ENCODE results near the gene KLRB1. TPM values are rescaled to one million over a fixed set of nuclear protein-coding genes. Genes with fewer than 3 reads are reported as not detected.

KLRB1 gene
- total RNA-seq, 1 experiment from 2014 or later = not detected

DNA sequence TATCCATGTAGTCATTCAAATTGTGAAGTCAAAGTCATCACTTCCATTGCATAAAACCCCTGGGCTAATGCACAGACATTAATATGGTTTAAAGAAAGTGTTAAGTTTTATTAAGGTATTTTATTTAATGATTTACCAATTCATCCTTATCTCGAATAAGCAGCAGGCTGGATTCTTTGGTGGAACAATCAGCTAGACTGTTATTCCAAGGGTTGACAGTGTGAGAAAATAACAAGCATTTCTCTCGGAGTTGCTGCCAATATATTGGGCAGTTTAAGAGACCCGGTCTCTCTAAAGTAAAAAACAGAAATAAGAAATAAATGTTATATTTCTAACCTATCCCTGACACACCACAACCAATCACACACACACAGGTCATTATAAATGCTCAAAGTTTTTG is 9.4 kb downstream of the KLRB1 start:
- TF ChIP-seq EZH2phosphoT487 (IDR thresholded peaks at IDR 0.05; ENCODE audit: borderline replicate concordance, low read length) = no peak
- TF ChIP-seq, protein P1, sequence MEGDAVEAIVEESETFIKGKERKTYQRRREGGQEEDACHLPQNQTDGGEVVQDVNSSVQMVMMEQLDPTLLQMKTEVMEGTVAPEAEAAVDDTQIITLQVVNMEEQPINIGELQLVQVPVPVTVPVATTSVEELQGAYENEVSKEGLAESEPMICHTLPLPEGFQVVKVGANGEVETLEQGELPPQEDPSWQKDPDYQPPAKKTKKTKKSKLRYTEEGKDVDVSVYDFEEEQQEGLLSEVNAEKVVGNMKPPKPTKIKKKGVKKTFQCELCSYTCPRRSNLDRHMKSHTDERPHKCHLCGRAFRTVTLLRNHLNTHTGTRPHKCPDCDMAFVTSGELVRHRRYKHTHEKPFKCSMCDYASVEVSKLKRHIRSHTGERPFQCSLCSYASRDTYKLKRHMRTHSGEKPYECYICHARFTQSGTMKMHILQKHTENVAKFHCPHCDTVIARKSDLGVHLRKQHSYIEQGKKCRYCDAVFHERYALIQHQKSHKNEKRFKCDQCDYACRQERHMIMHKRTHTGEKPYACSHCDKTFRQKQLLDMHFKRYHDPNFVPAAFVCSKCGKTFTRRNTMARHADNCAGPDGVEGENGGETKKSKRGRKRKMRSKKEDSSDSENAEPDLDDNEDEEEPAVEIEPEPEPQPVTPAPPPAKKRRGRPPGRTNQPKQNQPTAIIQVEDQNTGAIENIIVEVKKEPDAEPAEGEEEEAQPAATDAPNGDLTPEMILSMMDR (conservative IDR thresholded peaks at IDR 0.05; ENCODE audit: low read depth, low read length) = no peak
- no peak for TF ChIP-seq EZH2 (IDR thresholded peaks at IDR 0.05; ENCODE audit: low read length, unreplicated experiment)
- CTCF ChIA-PET = no interaction called here

GRCh38 chr12:9597365-9597764 is 10.4 kb downstream of the KLRB1 start:
- no peaks in the 10 kb centered on the region for H3K27me3 ChIP-seq (ENCODE audit: low read length)
- no peaks in the 10 kb centered on the region for H4K20me1 ChIP-seq (ENCODE audit: low read length)
- TF ChIP-seq EZH2phosphoT487 (IDR thresholded peaks at IDR 0.05; ENCODE audit: borderline replicate concordance, low read length) (no peak), EZH2 (IDR thresholded peaks at IDR 0.05; ENCODE audit: low read length, unreplicated experiment) (no peak)
- TF ChIP-seq, protein P1 (conservative IDR thresholded peaks at IDR 0.05; ENCODE audit: low read depth, low read length) = no peak
- no peaks in the 10 kb centered on the region for H3K9me2 ChIP-seq (replicated peaks; ENCODE audit: low read length)
- DNase-seq (no peak), ATAC-seq (no peak)
- no peaks in the 10 kb centered on the region for H3K9me3 ChIP-seq (ENCODE audit: low read length)
- no peak overlapping the region for H3K27ac ChIP-seq (ENCODE audit: low read length)
- no peaks in the 10 kb centered on the region for H3K79me2 ChIP-seq (ENCODE audit: low read length)
- no peak overlapping the region for H3K4me2 ChIP-seq (ENCODE audit: low read length)
- no peak overlapping the region for H2AFZ ChIP-seq (ENCODE audit: low read length)
- H3K4me3 ChIP-seq (ENCODE audit: low read length) = no peak overlapping the region
- no peaks in the 10 kb centered on the region for H3K4me1 ChIP-seq (ENCODE audit: insufficient read depth, low read length)
- H3K36me3 ChIP-seq (ENCODE audit: low read depth, low read length) = no peaks in the 10 kb centered on the region
- ChIA-PET CTCF (no interaction called here), POLR2A (ENCODE audit: unreplicated experiment) (no interaction called here)
- no peaks in the 10 kb centered on the region for H3F3A ChIP-seq (ENCODE audit: low read length, unreplicated experiment)
- no TSS peak for BruUV-seq (replicated peaks)
- intact Hi-C loops (cut with micrococcal nuclease) = no loop called here
- no peak overlapping the region for H3K9ac ChIP-seq (ENCODE audit: low read length)

More for the DNA sequence above, 9.4 kb downstream of the KLRB1 start:
- no TSS peak for BruUV-seq (replicated peaks)
- Histone ChIP-seq H3F3A (ENCODE audit: low read length, unreplicated experiment) (no peaks in the 10 kb centered on the region), H3K9me3 (ENCODE audit: low read length) (no peaks in the 10 kb centered on the region), H3K4me2 (ENCODE audit: low read length) (no peak overlapping the region), H3K27ac (ENCODE audit: low read length) (no peak overlapping the region), H3K36me3 (ENCODE audit: low read depth, low read length) (no peaks in the 10 kb centered on the region), H3K4me3 (ENCODE audit: low read length) (no peak overlapping the region), H4K20me1 (ENCODE audit: low read length) (no peaks in the 10 kb centered on the region), H3K27me3 (ENCODE audit: low read length) (no peaks in the 10 kb centered on the region), H2AFZ (ENCODE audit: low read length) (no peak overlapping the region), H3K9ac (ENCODE audit: low read length) (no peak overlapping the region), H3K4me1 (ENCODE audit: insufficient read depth, low read length) (no peaks in the 10 kb centered on the region), H3K9me2 (replicated peaks; ENCODE audit: low read length) (no peaks in the 10 kb centered on the region), H3K79me2 (ENCODE audit: low read length) (no peaks in the 10 kb centered on the region)
- no peak for DNase-seq
- POLR2A ChIA-PET (ENCODE audit: unreplicated experiment) = no interaction called here
- intact Hi-C loops (cut with micrococcal nuclease) = no loop called here
- no peak for ATAC-seq

DNA sequence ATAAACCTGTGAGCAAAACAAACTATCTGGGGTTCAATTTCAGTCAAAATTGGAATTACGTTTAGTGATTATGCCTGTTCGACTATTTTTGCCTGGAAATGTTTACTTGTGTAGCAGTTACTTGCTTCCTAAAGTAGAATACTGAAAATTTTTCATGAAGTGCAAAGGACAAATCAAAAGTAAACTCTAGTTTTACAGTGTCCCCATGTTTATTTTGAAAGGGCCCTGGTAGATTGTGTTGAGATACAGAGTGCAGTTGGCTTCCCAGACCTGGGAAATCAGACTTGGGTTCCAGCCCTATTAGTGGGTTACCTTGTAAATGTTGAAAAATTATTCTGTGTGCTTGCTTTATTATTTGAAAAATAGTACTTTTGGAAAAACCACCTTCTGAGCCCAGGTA is 17.3 kb downstream of the KLRB1 start:
- Histone ChIP-seq H4K20me1 (ENCODE audit: low read length) (no peaks in the 10 kb centered on the region), H3K27ac (ENCODE audit: low read length) (no peak overlapping the region), H3K79me2 (ENCODE audit: low read length) (no peaks in the 10 kb centered on the region), H3K9me3 (ENCODE audit: low read length) (no peaks in the 10 kb centered on the region), H3K4me2 (ENCODE audit: low read length) (no peak overlapping the region), H3K9ac (ENCODE audit: low read length) (no peak overlapping the region), H3F3A (ENCODE audit: low read length, unreplicated experiment) (no peaks in the 10 kb centered on the region), H2AFZ (ENCODE audit: low read length) (no peak overlapping the region), H3K27me3 (ENCODE audit: low read length) (no peaks in the 10 kb centered on the region), H3K9me2 (replicated peaks; ENCODE audit: low read length) (no peaks in the 10 kb centered on the region), H3K4me1 (ENCODE audit: insufficient read depth, low read length) (no peaks in the 10 kb centered on the region), H3K36me3 (ENCODE audit: low read depth, low read length) (no peaks in the 10 kb centered on the region), H3K4me3 (ENCODE audit: low read length) (no peak overlapping the region)
- DNase-seq (no peak), ATAC-seq (no peak)
- TF ChIP-seq, protein P1 (conservative IDR thresholded peaks at IDR 0.05; ENCODE audit: low read depth, low read length) = no peak
- TF ChIP-seq EZH2 (IDR thresholded peaks at IDR 0.05; ENCODE audit: low read length, unreplicated experiment) = no peak
- no peak for TF ChIP-seq EZH2phosphoT487 (IDR thresholded peaks at IDR 0.05; ENCODE audit: borderline replicate concordance, low read length)
- CTCF ChIA-PET = no interaction called here
- intact Hi-C loops (cut with micrococcal nuclease) = no loop called here
- POLR2A ChIA-PET (ENCODE audit: unreplicated experiment) = no interaction called here
- no TSS peak for BruUV-seq (replicated peaks)

All from PC-3 (cell line).